ENCODE measurements around the gene PTPN14. TPM values are rescaled to one million over a fixed set of nuclear protein-coding genes. Genes with fewer than 3 reads are reported as not detected.

PTPN14 gene
- total RNA-seq, 1 experiment from 2014 or later, result 37.5 TPM

GRCh38 chr1:214464445-214465287, 86.7 kb downstream of the PTPN14 start:
- RAD21 ChIA-PET (ENCODE audit: low non-redundant PET in 1 of 2, low total read pairs in 2 of 2, uncharacterized antibody in 2 of 2, unreplicated experiment in 2 of 2), result no interaction called here
- Histone ChIP-seq H3K9me2 (ENCODE audit: insufficient read depth) (no peaks in the 10 kb centered on the region), H3K9me3 (ENCODE audit: control insufficient read depth in 1 of 2, insufficient read depth in 1 of 2, low read depth in 1 of 2, low read length in 2 of 2) (no peaks in the 10 kb centered on the region), H2AFZ (ENCODE audit: low read depth, low read length, poor library complexity, severe bottlenecking) (no peak overlapping the region), H3K9ac (ENCODE audit: low read length) (no peak overlapping the region), H3K4me2 (ENCODE audit: low read length) (no peak overlapping the region), H3K27ac (ENCODE audit: low read depth, low read length) (no peak overlapping the region), H4K20me1 (ENCODE audit: insufficient read depth) (no peaks in the 10 kb centered on the region), H3K4me1 (ENCODE audit: control insufficient read depth in 1 of 2, insufficient read depth in 2 of 2, low read length in 2 of 2) (peaks cover 36 to 41% of the 10 kb centered on the region in 2 experiments), H3K36me3 (ENCODE audit: control insufficient read depth in 1 of 2, insufficient read depth in 2 of 2, low read length in 2 of 2) (no peaks in the 10 kb centered on the region), H3K27me3 (ENCODE audit: insufficient read depth, low read length) (no peaks in the 10 kb centered on the region), H3K79me2 (ENCODE audit: insufficient read depth, low read length) (peaks cover 32% of the 10 kb centered on the region), H3K4me3 (replicated peaks in 1 of 2; ENCODE audit: low read depth in 1 of 2, low read length in 2 of 2) (no peak overlapping the region)
- TF ChIP-seq ELF1 (IDR thresholded peaks at IDR 0.05; ENCODE audit: borderline replicate concordance, low read depth) (no peak), EGR1 (IDR thresholded peaks at IDR 0.05; ENCODE audit: low read depth) (no peak), ZBTB33 (IDR thresholded peaks at IDR 0.05; ENCODE audit: extremely low read depth, insufficient replicate concordance, low read length) (no peak), SP1 (IDR thresholded peaks at IDR 0.05; ENCODE audit: low read depth) (no peak), EZH2 (IDR thresholded peaks at IDR 0.05) (no peak), ATF3 (IDR thresholded peaks at IDR 0.05) (no peak), ZFX (IDR thresholded peaks at IDR 0.05) (no peak), MAX (IDR thresholded peaks at IDR 0.05) (no peak), JUND (IDR thresholded peaks at IDR 0.05) (no peak), FOSL1 (IDR thresholded peaks at IDR 0.05; ENCODE audit: low read depth) (no peak), SRF (IDR thresholded peaks at IDR 0.05; ENCODE audit: low read depth) (no peak), YY1 (IDR thresholded peaks at IDR 0.05; ENCODE audit: extremely low read depth, insufficient replicate concordance, low read depth, low read length) (no peak), REST (IDR thresholded peaks at IDR 0.05; ENCODE audit: low read depth) (no peak), SIN3A (IDR thresholded peaks at IDR 0.05; ENCODE audit: low read depth) (no peak), CTCF (IDR thresholded peaks at IDR 0.05 in 2 of 3, conservative IDR thresholded peaks at IDR 0.05 in 1 of 3; ENCODE audit: borderline replicate concordance in 1 of 3, insufficient read depth in 1 of 3, low read depth in 2 of 3, low read length in 2 of 3) (no peak), RAD21 (IDR thresholded peaks at IDR 0.05; ENCODE audit: low read depth) (no peak)
- CTCF ChIA-PET, result no interaction called here
- intact Hi-C loops (cut with micrococcal nuclease), result no loop called here
- no peak for DNase-seq (ENCODE audit: low read depth, low spot score)
- no TSS peak for BruUV-seq (replicated peaks)
- POLR2A ChIA-PET, result interaction anchor here (0.7 kb wide), 1 partner anchor 128 kb away, joined by 3 read pairs; no protein-coding TSS in a partner anchor
- no peak for ATAC-seq
